ENCODE data around the gene ATP5PO. TPM values are rescaled to one million over a fixed set of nuclear protein-coding genes. Genes with fewer than 3 reads are reported as not detected.
"Not testable (repeated sequence)": the region's sequence is repeated elsewhere in the genome, so short reads cannot be mapped to it uniquely, and the experiment has no call there.

ATP5PO gene
- total RNA-seq, 2 donors from 2014 or later = 262 to 348 TPM

- no peak for DNase-seq
- no peak for ATAC-seq
- intact Hi-C loops (cut with DNase I, micrococcal nuclease) = no loop called here
Measured at GRCh38 chr21:33881689-33882440, 33.7 kb downstream of the ATP5PO start.

GRCh38 chr21:33880626-33881025 lies 35.0 kb downstream of the ATP5PO start:
- ATAC-seq = no peak
- no peak for DNase-seq
- intact Hi-C loops (cut with DNase I, micrococcal nuclease) = no loop called here

DNA sequence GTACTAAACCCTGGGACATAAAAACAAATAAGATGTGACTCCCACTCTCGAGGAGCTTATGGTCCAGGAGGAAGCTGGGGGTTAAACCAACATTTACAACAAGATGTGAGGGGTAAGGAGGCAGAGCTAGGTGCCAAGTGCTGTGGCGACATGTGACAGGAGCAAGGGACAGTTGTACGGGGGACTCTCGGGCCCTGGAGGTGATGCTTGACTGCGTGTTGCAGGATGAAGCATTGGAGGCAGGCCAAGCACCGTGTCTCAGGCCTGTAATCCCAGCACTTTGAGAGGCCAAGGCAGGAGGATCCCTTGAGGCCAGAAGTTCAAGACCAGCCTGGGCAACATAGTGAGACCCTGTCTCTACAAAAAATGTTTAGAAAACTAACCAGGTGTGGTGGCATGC lies 36.8 kb downstream of the ATP5PO start:
- DNase-seq (no peak), ATAC-seq (no peak)
- intact Hi-C loops (cut with DNase I, micrococcal nuclease) = no loop called here

GRCh38 chr21:33875026-33875695 lies 40.4 kb downstream of the ATP5PO start:
- DNase-seq (no peak), ATAC-seq (no peak)
- intact Hi-C loops (cut with DNase I, micrococcal nuclease) = no loop called here

- ATAC-seq (no peak), DNase-seq (no peak)
- intact Hi-C loops (cut with DNase I, micrococcal nuclease) = no loop called here
Measured at GRCh38 chr21:33874161-33874560, 41.4 kb downstream of the ATP5PO start.

DNA sequence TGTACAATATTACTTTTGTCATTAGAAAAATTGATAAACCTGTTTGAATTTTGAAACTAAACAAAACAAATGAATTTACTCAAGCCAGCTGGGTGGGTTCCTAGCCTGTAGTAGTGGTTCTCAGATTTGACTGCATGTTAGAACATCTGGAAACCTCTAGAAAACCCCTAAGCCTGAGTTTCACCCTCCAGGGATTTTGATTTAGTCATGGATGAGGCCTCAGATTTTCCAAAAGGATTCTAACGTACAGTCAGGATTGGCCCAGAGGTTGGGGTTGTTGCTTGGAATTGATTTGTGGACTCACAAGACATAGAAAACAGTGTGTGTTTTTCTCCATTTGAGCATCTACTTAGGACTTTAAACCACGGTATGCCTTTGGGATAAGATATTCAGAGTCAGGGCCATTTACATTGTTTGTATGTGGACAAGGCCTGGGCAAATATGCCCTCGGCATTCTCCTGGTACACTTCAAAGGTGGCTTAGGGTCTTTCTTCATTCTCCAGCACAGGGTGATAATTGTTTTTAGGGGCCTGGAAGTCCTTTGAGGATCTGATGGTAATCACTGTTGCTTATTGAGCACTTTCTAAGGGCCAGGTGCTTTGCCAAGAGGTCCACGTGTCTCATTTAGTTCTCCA lies 42.6 kb downstream of the ATP5PO start:
- ATAC-seq (no peak), DNase-seq (no peak)
- intact Hi-C loops (cut with DNase I, micrococcal nuclease) = no loop called here

DNA sequence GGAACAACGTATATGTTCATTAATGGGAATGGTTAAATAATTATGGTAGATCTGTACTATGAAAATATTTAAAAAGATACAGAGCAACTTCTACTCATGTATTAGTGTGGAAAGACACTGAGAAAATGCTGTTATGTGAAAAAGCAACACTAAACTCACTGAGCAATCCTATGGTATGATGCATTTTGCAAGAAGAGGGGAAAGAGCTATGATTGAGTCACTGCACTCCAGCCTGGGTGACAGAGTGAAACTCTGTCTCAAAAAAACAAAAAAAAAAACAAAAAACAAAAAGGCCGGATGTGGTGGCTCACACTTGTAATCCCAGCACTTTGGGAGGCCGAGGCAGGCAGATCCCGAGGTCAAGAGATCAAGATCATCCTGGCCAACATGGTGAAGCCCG lies 44.4 kb downstream of the ATP5PO start:
- intact Hi-C loops (cut with DNase I, micrococcal nuclease) = no loop called here
- ATAC-seq (no peak), DNase-seq (no peak)

DNA sequence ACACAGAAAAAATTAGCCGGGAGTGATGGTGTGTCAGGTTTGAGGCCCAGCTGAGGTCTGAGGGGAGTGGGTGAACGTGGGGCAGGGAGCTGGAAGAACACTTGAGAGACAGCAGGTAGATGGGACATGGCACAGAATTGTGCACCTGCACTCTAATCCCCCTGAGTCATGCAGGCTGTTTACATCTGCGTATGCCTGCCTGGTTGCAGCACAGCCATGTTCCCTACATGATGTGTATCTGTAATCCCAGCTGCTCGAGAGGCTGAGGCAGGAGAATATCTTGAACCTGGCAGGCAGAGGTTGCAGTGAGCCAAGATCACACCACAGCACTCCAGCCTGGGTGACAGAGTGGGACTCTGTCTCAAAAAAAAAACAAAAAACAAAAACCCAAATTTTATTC lies 44.8 kb downstream of the ATP5PO start:
- no peak for DNase-seq
- no peak for ATAC-seq
- intact Hi-C loops (cut with DNase I, micrococcal nuclease) = no loop called here

DNA sequence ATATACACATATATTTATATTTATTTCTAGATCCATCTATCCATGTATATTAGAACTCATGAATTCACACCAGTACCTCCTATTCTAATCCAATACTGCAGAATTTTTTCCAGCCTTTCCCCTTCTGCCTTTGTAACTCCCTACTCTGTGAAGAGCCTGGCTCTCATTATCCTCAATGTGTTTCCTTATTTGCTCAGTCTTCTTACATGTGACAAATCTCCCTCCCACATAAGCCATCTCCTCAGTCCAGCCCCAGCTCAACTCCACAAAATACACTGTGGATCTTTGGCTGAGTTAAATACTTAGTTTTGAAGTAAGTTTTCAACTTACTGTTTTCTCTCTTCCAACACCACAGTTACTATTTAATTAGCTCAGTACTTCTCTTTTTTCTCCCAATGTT lies 45.7 kb downstream of the ATP5PO start:
- no peak for DNase-seq
- intact Hi-C loops (cut with DNase I, micrococcal nuclease) = no loop called here
- ATAC-seq = no peak

- DNase-seq; ATAC-seq; intact Hi-C loops (cut with DNase I, micrococcal nuclease): not testable (repeated sequence)
Measured at GRCh38 chr21:33867868-33868267, 47.7 kb downstream of the ATP5PO start.

DNA sequence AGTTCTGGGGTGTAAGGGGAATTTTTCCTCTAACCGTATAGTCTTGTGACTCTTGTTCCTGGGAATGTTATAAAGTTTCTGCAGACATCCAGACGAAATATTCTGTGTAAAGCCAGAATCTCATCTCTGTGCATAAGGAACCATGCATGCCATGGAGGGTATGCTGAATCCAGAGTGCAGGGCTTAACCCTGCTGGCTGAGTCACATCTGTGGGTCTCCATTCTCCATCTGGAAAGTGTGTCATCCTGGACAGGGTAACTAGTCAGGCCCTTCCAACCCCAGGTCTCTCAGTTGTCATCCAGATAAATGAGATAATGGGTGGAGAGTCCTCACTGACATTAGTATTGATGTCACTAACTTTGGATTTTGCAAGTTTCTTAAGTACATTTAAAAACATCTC lies 48.8 kb downstream of the ATP5PO start:
- intact Hi-C loops (cut with DNase I, micrococcal nuclease) = no loop called here
- ATAC-seq = no peak
- no peak for DNase-seq

DNA sequence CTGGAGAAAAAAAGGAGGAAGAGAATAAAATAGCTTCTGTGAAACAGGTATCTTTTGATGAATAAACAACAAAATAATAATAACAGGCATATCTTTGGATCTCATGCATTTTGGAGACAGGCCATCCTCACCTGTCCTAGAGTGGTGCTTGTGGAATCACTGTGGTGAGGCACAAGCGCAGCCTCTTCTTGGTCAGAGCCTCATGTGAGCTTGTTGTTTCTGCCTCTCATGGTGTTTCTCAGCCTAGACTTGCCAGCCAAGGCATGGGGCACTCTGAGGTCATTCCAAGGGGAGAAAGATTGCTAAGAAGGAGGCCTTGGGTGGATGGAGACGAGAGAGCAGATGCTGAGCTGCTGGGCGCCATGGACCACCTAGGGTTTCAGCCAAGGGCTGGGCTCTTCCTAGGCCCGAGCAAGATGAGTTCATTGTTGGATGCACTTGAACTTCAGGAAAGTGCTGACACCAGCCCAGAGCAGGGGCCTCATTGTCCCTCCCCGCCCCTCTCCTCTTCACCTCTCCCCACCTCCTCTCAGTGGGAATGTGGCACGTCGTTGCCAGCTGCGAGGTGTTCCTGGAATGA lies 49.5 kb downstream of the ATP5PO start:
- intact Hi-C loops (cut with DNase I, micrococcal nuclease) = no loop called here
- DNase-seq (no peak), ATAC-seq (no peak)

DNA sequence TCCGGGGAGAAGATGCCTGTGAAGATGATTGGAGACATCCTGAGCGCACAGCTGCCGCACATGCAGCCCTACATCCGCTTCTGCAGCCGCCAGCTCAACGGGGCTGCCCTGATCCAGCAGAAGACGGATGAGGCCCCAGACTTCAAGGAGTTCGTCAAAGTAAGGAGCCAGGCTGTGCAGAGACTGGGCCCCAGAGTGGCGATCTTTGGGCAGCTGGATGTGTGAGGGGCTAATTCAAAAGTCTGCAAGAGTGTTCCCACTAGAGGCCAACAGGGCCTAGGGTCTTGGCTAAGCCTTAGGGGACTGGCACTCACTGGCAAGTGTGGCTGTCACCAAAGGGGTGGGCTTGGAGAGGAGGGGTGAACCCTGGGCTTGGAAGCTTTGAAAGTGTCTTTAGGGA lies 50.4 kb downstream of the ATP5PO start:
- ATAC-seq (no peak), DNase-seq (no peak)
- intact Hi-C loops (cut with DNase I, micrococcal nuclease) = no loop called here

DNA sequence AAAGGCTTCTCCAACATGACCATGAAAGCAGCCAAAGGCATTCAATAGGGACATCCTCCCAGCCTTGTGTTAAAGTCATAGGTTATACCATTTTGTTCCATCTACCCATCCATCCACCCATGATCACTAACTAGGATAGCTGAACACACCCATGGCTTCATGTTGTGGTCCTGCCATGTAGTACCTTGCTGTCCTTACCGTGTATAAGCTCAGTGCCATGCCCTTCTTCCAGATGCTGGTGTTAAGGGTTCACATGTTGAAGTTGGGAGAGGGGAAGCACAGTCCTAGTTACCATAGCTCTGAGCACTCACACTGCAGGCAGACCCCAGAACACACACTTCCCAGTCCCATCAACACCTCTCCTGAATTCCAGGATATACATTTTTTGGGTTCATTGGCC lies 51.5 kb downstream of the ATP5PO start:
- no peak for ATAC-seq

DNA sequence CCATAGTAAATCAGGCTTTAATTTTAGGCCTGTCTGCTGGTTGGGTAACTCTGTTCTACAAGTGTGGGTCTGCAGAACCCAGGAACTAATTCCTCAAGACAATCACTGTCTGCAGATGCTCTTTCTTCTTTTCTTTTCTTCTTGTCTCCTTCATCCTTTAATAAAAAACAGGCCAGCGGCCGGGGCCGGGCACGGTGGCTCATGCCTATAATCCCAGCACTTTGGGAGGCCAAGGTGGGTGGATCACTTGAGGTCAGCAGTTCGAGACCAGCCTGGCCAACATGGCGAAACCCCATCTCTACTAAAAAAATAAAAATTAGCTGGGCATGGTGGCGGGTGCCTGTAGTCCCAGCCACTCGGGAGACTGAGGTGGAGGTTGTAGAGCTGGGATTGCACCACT lies 52.4 kb downstream of the ATP5PO start:
- DNase-seq; ATAC-seq; intact Hi-C loops (cut with DNase I, micrococcal nuclease): not testable (repeated sequence)

More for the DNA sequence above, 51.5 kb downstream of the ATP5PO start:
- intact Hi-C loops (cut with DNase I, micrococcal nuclease) = no loop called here
- DNase-seq = no peak

GRCh38 chr21:33861125-33861524 lies 54.5 kb downstream of the ATP5PO start:
- intact Hi-C loops (cut with DNase I, micrococcal nuclease) = no loop called here
- DNase-seq (no peak), ATAC-seq (no peak)

DNA sequence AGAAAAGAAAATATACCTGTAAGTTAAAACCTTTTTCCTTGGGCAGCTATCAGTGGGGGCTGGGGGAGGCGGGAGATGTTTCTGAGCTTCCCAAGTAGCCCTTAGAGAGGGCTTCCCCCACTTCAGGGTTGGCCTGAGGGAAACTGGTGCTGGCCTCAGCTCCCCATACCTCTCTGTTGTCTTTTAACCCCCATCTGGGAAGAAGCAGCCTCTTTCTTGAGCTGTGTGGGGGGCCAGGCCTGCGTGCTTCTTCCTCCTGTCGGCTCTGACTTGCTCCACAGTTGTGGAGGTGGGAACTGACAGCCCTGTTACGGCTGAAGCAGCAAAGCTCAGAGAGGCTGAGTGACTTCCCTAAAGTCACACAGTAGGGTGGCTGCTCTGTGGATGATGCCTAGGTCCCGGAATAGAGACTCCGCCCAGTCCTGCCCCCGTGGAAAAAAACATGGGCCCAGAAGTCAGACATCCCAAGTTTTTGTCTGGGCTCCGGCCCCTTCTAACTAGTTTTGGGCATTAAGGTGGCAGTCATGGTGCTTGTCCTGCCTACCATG lies 55.2 kb downstream of the ATP5PO start:
- no peak for DNase-seq
- no peak for ATAC-seq
- intact Hi-C loops (cut with DNase I, micrococcal nuclease) = no loop called here

DNA sequence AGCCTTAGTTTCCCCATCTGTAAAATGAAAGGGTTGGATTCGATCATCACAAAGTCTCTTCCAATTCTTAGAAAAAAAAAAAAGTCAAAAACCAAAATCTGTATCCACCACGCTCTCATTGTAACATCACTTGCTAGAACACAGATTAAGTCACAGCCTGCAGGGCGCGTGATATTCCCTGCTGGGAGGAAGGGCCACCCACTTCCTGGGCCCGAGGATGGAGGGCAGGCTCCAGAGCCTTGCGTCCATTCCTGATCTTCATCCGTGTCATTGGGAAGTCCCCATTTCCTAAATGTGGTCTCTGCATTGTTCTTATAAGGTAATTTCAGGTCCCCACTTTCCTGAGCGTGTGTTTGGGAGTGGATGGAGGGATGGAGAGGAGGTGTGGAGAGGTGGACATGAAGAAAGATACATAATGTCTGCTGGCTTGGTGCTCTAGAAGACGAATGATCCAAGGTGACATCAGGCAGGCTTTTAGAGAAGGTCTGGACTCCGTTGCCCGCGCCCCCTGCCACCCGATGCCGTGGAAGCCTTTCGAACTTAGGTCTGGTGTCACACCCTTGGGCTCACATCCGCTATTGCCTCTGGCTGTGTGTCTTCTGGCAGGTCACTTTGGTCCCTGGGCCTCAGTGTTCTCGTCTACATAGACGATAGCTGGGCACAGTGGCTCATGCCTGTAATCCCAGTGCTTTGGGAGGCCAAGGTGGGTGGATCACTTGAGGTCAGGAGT lies 56.1 kb downstream of the ATP5PO start:
- intact Hi-C loops (cut with DNase I, micrococcal nuclease) = no loop called here
- ATAC-seq = no peak

More for the DNA sequence above, 56.1 kb downstream of the ATP5PO start:
- no peak for DNase-seq

Data from left colon (tissue), 2 donors.